Effector memory CD8-positive, alpha-beta T cell (primary cell): ENCODE measurements around the gene RARRES2.
A peak's percentile ranks its signal among the peaks of the same experiment; 100 is the strongest.
"Not testable (repeated sequence)": the region's sequence is repeated elsewhere in the genome, so short reads cannot be mapped to it uniquely, and the experiment has no call there.

Experiments used
- ATAC-seq: fragments of 150-1000 bp; cut with Tn5 transposase; replicated peaks from 2 replicates; pipeline ENCODE4 v1.10.0; 2021; ENCODE audit warnings: mild to moderate bottlenecking, moderate library complexity
- DNase-seq, 3 experiments: peaks; one replicate each; pipeline ENCODE4 v3.0.0; 2021
- H3K27ac Mint-ChIP-seq, 2 donors: one replicate each; pipeline ENCODE4 v1.8.0; 2022; ENCODE audit warnings: mild to moderate bottlenecking in 2 of 2, mixed read lengths in 2 of 2, moderate library complexity in 2 of 2
- H3K27me3 Mint-ChIP-seq, 2 donors: one replicate each; pipeline ENCODE4 v1.8.0; 2022; ENCODE audit warnings: mixed read lengths in 2 of 2
- H3K36me3 Mint-ChIP-seq: one replicate; pipeline ENCODE4 v1.8.0; 2022; ENCODE audit warnings: mild to moderate bottlenecking, moderate library complexity, mixed read lengths; ENCODE audit not compliant: insufficient read depth
- H3K4me1 Mint-ChIP-seq, 2 donors: one replicate each; pipeline ENCODE4 v1.8.0; 2022; ENCODE audit warnings: low read depth in 2 of 2, mixed read lengths in 2 of 2
- H3K4me3 Mint-ChIP-seq, 2 donors: one replicate each; pipeline ENCODE4 v1.8.0; 2022; ENCODE audit warnings: mild to moderate bottlenecking in 2 of 2, mixed read lengths in 2 of 2, moderate library complexity in 2 of 2
- H3K9me3 Mint-ChIP-seq, 2 donors: one replicate each; pipeline ENCODE4 v1.8.0; 2022; ENCODE audit warnings: mixed read lengths in 2 of 2

RARRES2 gene

GRCh38 chr7:150307904-150308303 is 33.5 kb downstream of the RARRES2 start:
- no peaks in the 10 kb centered on the region for H3K36me3 Mint-ChIP-seq
- peaks cover 2 to 12% of the 10 kb centered on the region in 2 donors for H3K4me1 Mint-ChIP-seq
- DNase-seq (no peak), ATAC-seq (no peak)
- H3K4me3 Mint-ChIP-seq, result no peak overlapping the region
- H3K27me3 Mint-ChIP-seq, result no peaks in the 10 kb centered on the region
- no peak overlapping the region for H3K27ac Mint-ChIP-seq
- no peaks in the 10 kb centered on the region for H3K9me3 Mint-ChIP-seq

GRCh38 chr7:150307129-150307528 is 34.3 kb downstream of the RARRES2 start:
- Mint-ChIP-seq H3K4me3 (no peak overlapping the region), H3K27me3 (no peaks in the 10 kb centered on the region), H3K9me3 (no peaks in the 10 kb centered on the region), H3K4me1 (peaks cover 2 to 12% of the 10 kb centered on the region in 2 donors), H3K27ac (no peak overlapping the region), H3K36me3 (no peaks in the 10 kb centered on the region)
- ATAC-seq (no peak), DNase-seq (no peak)

- ATAC-seq, H3K27me3 Mint-ChIP-seq, H3K4me3 Mint-ChIP-seq, DNase-seq, H3K36me3 Mint-ChIP-seq, H3K9me3 Mint-ChIP-seq, H3K27ac Mint-ChIP-seq: not testable (repeated sequence)
- peaks cover 2 to 12% of the 10 kb centered on the region in 2 donors for H3K4me1 Mint-ChIP-seq
Observed at GRCh38 chr7:150306377-150306776, 35.1 kb downstream of the RARRES2 start.

GRCh38 chr7:150305903-150306284 is 35.5 kb downstream of the RARRES2 start:
- H3K4me1 Mint-ChIP-seq, result peaks cover 2 to 12% of the 10 kb centered on the region in 2 donors
- ATAC-seq, DNase-seq, H3K9me3 Mint-ChIP-seq, H3K27ac Mint-ChIP-seq, H3K36me3 Mint-ChIP-seq, H3K27me3 Mint-ChIP-seq, H3K4me3 Mint-ChIP-seq: not testable (repeated sequence)

GRCh38 chr7:150305259-150305902 is 36.0 kb downstream of the RARRES2 start:
- Mint-ChIP-seq H3K4me1 (peaks cover 2 to 12% of the 10 kb centered on the region in 2 donors), H3K27ac (peak overlapping the region in 1 of 2 donors; percentile 54)
- H3K27me3 Mint-ChIP-seq, DNase-seq, H3K4me3 Mint-ChIP-seq, H3K36me3 Mint-ChIP-seq, H3K9me3 Mint-ChIP-seq, ATAC-seq: not testable (repeated sequence)

- not testable (repeated sequence) for H3K27me3 Mint-ChIP-seq, H3K4me3 Mint-ChIP-seq, ATAC-seq, H3K9me3 Mint-ChIP-seq, H3K36me3 Mint-ChIP-seq, DNase-seq
- H3K4me1 Mint-ChIP-seq, result peaks cover 2 to 12% of the 10 kb centered on the region in 2 donors
- H3K27ac Mint-ChIP-seq, result peak overlapping the region in 1 of 2 donors; percentile 54
Observed at GRCh38 chr7:150304499-150305258, 36.8 kb downstream of the RARRES2 start.

- H3K9me3 Mint-ChIP-seq, H3K27ac Mint-ChIP-seq, H3K27me3 Mint-ChIP-seq, H3K4me3 Mint-ChIP-seq, ATAC-seq, H3K4me1 Mint-ChIP-seq, H3K36me3 Mint-ChIP-seq, DNase-seq: not testable (repeated sequence)
Observed at GRCh38 chr7:150302908-150303310, 38.5 kb downstream of the RARRES2 start.

- not testable (repeated sequence) for H3K36me3 Mint-ChIP-seq, H3K9me3 Mint-ChIP-seq, H3K4me1 Mint-ChIP-seq, H3K27me3 Mint-ChIP-seq, DNase-seq, ATAC-seq, H3K4me3 Mint-ChIP-seq, H3K27ac Mint-ChIP-seq
Observed at GRCh38 chr7:150297978-150298377, 43.5 kb downstream of the RARRES2 start.

GRCh38 chr7:150296802-150297201 is 44.6 kb downstream of the RARRES2 start:
- H3K4me3 Mint-ChIP-seq, H3K27ac Mint-ChIP-seq, DNase-seq, H3K4me1 Mint-ChIP-seq, ATAC-seq, H3K36me3 Mint-ChIP-seq, H3K9me3 Mint-ChIP-seq, H3K27me3 Mint-ChIP-seq: not testable (repeated sequence)

- H3K4me3 Mint-ChIP-seq, H3K9me3 Mint-ChIP-seq, H3K36me3 Mint-ChIP-seq, H3K27ac Mint-ChIP-seq, ATAC-seq, DNase-seq, H3K27me3 Mint-ChIP-seq, H3K4me1 Mint-ChIP-seq: not testable (repeated sequence)
Observed at GRCh38 chr7:150295614-150296013, 45.8 kb downstream of the RARRES2 start.

GRCh38 chr7:150295027-150295426 is 46.4 kb downstream of the RARRES2 start:
- H3K27me3 Mint-ChIP-seq, H3K36me3 Mint-ChIP-seq, H3K4me1 Mint-ChIP-seq: not testable (repeated sequence)

GRCh38 chr7:150290317-150290716 is 51.1 kb downstream of the RARRES2 start:
- not testable (repeated sequence) for H3K36me3 Mint-ChIP-seq, H3K4me3 Mint-ChIP-seq

More at GRCh38 chr7:150295027-150295426, 46.4 kb downstream of the RARRES2 start:
- not testable (repeated sequence) for DNase-seq, H3K4me3 Mint-ChIP-seq, H3K9me3 Mint-ChIP-seq, ATAC-seq, H3K27ac Mint-ChIP-seq

GRCh38 chr7:150288816-150289215 is 52.6 kb downstream of the RARRES2 start:
- not testable (repeated sequence) for H3K4me3 Mint-ChIP-seq, H3K27me3 Mint-ChIP-seq, H3K9me3 Mint-ChIP-seq, ATAC-seq, H3K27ac Mint-ChIP-seq, DNase-seq, H3K36me3 Mint-ChIP-seq, H3K4me1 Mint-ChIP-seq

More at GRCh38 chr7:150290317-150290716, 51.1 kb downstream of the RARRES2 start:
- not testable (repeated sequence) for H3K27ac Mint-ChIP-seq, ATAC-seq, H3K4me1 Mint-ChIP-seq, H3K9me3 Mint-ChIP-seq, H3K27me3 Mint-ChIP-seq, DNase-seq
